H7 (cell line): ENCODE results near the gene COL17A1. TPM values are rescaled to one million over a fixed set of nuclear protein-coding genes. Genes with fewer than 3 reads are reported as not detected.

Experiments used
- DNase-seq: peaks from one replicate; pipeline ENCODE4 v3.0.0; 2012
- H3K27me3 ChIP-seq: 2 replicates; pipeline ENCODE4 v1.6.0; 2011; ENCODE audit warnings: mild to moderate bottlenecking, low read length; ENCODE audit not compliant: control insufficient read depth, insufficient read depth
- H3K36me3 ChIP-seq: replicated peaks from 2 replicates; pipeline ENCODE4 v1.5.1; 2011; ENCODE audit warnings: low read length; ENCODE audit not compliant: control insufficient read depth, insufficient read depth
- H3K4me3 ChIP-seq: 2 replicates; pipeline ENCODE4 v1.5.1; 2011; ENCODE audit warnings: low read depth, mild to moderate bottlenecking, control low read depth, low read length, moderate library complexity; ENCODE audit not compliant: insufficient read depth
- total RNA-seq: library from RNA; depleted of rRNA; stranded (reverse); fragments of >200 nt; shearing (Covaris generic); gene quantifications from 2 replicates; pipeline ENCODE4 v1.2.3, GENCODE V29; 2014; rRNA removed

Gene COL17A1
- 0.59 and 1.0 TPM in 2 replicates for total RNA-seq

GRCh38 chr10:104085801-104086400 is at the start of gene COL17A1:
Gene COL17A1, minus strand, starts transcription at chr10:104085880. Its CDS starts 5,207 bp downstream, at chr10:104080673.
- no peak for DNase-seq
- H3K4me3 ChIP-seq, result no peak within 1 kb of the TSS
- H3K27me3 ChIP-seq, result no peaks in the 10 kb centered on the region
- no peaks in the 10 kb centered on the region for H3K36me3 ChIP-seq

- Histone ChIP-seq H3K36me3 (no peaks in the 10 kb centered on the region), H3K4me3 (no peak overlapping the region), H3K27me3 (no peaks in the 10 kb centered on the region)
- no peak for DNase-seq
Measured at GRCh38 chr10:104130041-104130440, 44.4 kb upstream of the COL17A1 start.

- H3K4me3 ChIP-seq, result no peak overlapping the region
- no peak for DNase-seq
- H3K36me3 ChIP-seq, result no peaks in the 10 kb centered on the region
- H3K27me3 ChIP-seq, result no peaks in the 10 kb centered on the region
Measured at GRCh38 chr10:104128214-104128613, 42.5 kb upstream of the COL17A1 start.

GRCh38 chr10:104127411-104127810 is 41.7 kb upstream of the COL17A1 start:
- Histone ChIP-seq H3K36me3 (no peaks in the 10 kb centered on the region), H3K27me3 (no peaks in the 10 kb centered on the region), H3K4me3 (no peak overlapping the region)
- peak; percentile 53 for DNase-seq

- no peak overlapping the region for H3K4me3 ChIP-seq
- H3K36me3 ChIP-seq, result no peaks in the 10 kb centered on the region
- DNase-seq, result no peak
- no peaks in the 10 kb centered on the region for H3K27me3 ChIP-seq
Measured at GRCh38 chr10:104123397-104123796, 37.7 kb upstream of the COL17A1 start.

- DNase-seq, result no peak
- H3K27me3 ChIP-seq, result no peaks in the 10 kb centered on the region
- peak overlapping the region; percentile 76 for H3K4me3 ChIP-seq
- no peaks in the 10 kb centered on the region for H3K36me3 ChIP-seq
Measured at GRCh38 chr10:104122225-104123107, 36.8 kb upstream of the COL17A1 start.

- no peaks in the 10 kb centered on the region for H3K27me3 ChIP-seq
- H3K4me3 ChIP-seq, result peak within 1 kb of the TSS; percentile 76
- no peaks in the 10 kb centered on the region for H3K36me3 ChIP-seq
- peak; percentile 93 for DNase-seq
Measured at GRCh38 chr10:104121485-104122224, 36.0 kb upstream of the COL17A1 start, which contains the start of gene SFR1. Gene SFR1, plus strand, starts transcription at chr10:104122171. Its CDS starts 13 bp downstream, at chr10:104122184.

DNA sequence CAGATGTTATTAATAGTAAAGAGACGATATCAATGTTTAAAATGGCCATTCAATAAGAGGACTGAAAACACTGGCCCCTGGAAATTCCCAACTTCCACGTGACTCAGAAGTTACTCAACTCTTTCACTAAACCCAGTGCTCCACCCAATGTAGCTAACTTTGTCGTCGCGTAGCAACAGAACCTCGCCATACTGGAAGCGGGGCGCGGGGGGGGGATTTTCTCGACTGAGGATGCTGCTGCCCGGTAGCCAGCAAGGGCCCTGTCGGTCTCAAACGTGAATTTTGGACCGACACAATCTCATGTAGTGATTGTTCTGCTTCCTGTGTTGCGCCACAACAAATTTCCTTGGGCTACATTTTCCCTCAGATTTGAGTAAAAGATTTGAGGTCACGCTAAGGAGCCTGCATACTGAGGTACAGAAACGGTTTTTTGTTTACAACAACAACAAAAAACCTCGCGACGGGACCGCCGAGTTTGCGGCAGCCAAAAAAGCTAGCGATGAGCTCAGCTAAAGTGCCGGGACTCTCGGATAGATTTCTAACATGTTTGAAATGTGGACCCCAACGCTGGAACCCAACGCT is 35.3 kb upstream of the COL17A1 start:
- DNase-seq, result peak; percentile 61
- Histone ChIP-seq H3K4me3 (peak overlapping the region; percentile 56), H3K27me3 (no peaks in the 10 kb centered on the region), H3K36me3 (no peaks in the 10 kb centered on the region)

DNA sequence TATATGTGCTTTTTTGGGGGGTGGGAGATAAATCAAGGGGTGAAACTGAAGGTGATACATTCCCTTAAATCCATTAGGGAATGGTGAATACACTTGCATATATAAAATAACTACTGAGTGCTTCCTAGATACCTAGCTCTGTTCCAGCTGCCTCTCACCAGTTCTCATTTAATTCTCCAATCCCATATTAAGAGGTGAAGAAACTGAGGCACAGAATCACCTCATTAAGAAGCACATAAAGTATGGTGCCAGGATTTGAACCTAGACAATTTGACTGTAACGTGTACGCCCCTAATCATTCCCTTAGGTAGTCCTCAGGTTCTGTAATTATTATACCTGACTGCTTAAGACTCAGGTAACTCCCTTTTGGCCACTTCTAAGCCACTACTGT is 34.8 kb upstream of the COL17A1 start:
- DNase-seq, result no peak
- Histone ChIP-seq H3K27me3 (no peaks in the 10 kb centered on the region), H3K4me3 (peak overlapping the region; percentile 56), H3K36me3 (no peaks in the 10 kb centered on the region)

- H3K36me3 ChIP-seq, result no peaks in the 10 kb centered on the region
- no peak for DNase-seq
- no peak overlapping the region for H3K4me3 ChIP-seq
- H3K27me3 ChIP-seq, result no peaks in the 10 kb centered on the region
Measured at GRCh38 chr10:104119996-104120395, 34.3 kb upstream of the COL17A1 start.

DNA sequence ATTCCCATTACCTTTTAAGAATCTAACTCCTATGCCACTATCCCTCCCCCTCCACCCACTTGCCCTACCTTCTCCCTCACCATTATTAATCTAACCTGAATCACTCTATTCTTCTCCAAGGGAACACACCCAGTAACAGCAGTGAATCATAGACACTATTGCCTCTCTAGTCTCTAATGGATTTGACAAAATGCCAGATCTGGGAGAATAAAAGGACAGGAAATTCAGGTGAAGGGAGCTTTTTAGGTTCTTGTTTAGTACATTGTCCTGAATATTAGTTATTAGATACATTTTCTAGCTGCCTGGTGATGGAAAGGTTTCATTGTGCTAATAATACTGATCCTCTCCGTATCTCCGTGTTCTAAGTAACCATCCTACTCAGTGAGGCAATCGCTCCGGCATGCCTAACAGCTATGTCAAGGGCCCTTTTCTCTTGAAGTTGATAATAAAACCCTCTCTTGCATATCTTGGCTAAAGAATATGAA is 32.2 kb upstream of the COL17A1 start:
- DNase-seq, result no peak
- H3K4me3 ChIP-seq, result no peak overlapping the region
- no peaks in the 10 kb centered on the region for H3K36me3 ChIP-seq
- H3K27me3 ChIP-seq, result no peaks in the 10 kb centered on the region

DNA sequence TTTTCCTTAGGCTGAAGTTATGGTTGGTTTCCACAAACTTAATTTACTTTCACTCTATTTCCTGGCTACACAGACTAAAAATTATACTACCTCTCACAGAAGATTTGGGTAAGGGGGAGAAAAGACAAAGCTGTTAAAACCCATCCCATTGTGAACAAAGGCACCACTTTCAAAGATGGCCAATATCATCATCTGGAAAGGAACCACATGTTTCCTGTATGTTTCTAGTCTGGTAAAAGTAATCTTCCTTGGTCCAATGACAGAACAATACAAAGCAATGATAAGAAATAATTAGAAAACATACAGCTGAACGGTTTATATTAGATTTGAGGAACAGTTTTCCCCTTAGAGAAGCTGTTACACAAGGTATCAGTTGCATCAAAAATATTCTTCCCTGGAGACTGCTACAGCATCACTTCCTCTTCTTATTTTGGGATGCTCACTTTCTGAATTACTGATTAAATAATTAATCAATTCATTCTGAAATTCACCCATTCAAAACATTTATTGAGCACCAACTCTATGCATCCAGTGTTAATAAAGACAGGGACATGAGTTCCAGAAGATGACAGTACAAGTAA is 27.8 kb upstream of the COL17A1 start:
- H3K36me3 ChIP-seq, result no peaks in the 10 kb centered on the region
- no peak for DNase-seq

DNA sequence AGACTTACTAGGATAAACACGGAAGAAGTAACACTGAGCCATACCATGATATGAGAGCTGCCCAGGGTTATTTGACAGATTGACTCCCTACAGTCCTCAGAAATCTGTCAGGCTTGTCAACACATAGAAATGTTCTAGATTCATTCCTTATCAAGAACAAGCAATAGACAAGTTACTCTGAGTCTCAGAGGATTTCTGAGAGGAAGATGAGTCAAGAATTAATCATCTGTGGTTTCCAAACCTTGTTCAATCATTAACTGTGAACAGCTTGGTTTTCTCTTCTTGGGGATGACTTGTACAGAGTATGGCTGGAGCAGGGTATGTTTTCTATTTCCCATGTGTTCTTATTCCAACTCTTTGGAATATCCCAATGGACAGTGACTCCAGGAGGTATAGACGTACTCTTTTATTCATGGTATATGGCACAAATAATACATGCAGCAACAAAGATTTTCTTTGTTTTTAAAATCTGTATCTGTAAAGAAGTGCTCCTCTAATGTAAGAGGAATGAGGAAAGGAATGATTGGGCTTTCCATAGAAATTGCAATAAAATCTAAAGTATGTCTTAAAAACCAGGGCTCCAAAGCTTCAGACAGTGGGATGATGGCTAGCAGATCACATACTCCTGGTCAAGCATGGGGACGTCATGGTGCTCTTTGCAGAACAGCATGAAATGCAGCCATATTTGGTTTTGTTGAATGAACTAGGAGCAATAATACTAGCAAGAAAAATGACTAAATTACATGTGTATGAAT is 24.4 kb upstream of the COL17A1 start:
- no peak for DNase-seq
- no peaks in the 10 kb centered on the region for H3K36me3 ChIP-seq
- no peak overlapping the region for H3K4me3 ChIP-seq
- H3K27me3 ChIP-seq, result no peaks in the 10 kb centered on the region

More for the DNA sequence above, 27.8 kb upstream of the COL17A1 start:
- no peaks in the 10 kb centered on the region for H3K27me3 ChIP-seq
- no peak overlapping the region for H3K4me3 ChIP-seq
